ENCODE results near the gene PALM.
A peak's percentile ranks its signal among the peaks of the same experiment; 100 is the strongest.

The PALM gene

GRCh38 chr19:782878-783668 is 74.3 kb downstream of the PALM start:
- no peak for DNase-seq (ENCODE audit: low read depth in 2 of 2)

GRCh38 chr19:784541-784940 is 75.8 kb downstream of the PALM start:
- DNase-seq (ENCODE audit: low read depth in 2 of 2): no peak

GRCh38 chr19:787536-787935 is 78.8 kb downstream of the PALM start:
- DNase-seq (ENCODE audit: low read depth in 2 of 2): no peak

GRCh38 chr19:788686-788982 is 79.9 kb downstream of the PALM start:
- DNase-seq (ENCODE audit: low read depth in 2 of 2): no peak

- DNase-seq (ENCODE audit: low read depth in 2 of 2): no peak
Measured at GRCh38 chr19:788983-789700, 80.4 kb downstream of the PALM start.

- no peak for DNase-seq (ENCODE audit: low read depth in 2 of 2)
Measured at GRCh38 chr19:789701-790060, 80.9 kb downstream of the PALM start.

- DNase-seq (ENCODE audit: low read depth in 2 of 2): no peak
Measured at GRCh38 chr19:791007-791566, 82.4 kb downstream of the PALM start.

- no peak for DNase-seq (ENCODE audit: low read depth in 2 of 2)
Measured at GRCh38 chr19:791567-792305, 83.0 kb downstream of the PALM start.

- no peak for DNase-seq (ENCODE audit: low read depth in 2 of 2)
Measured at GRCh38 chr19:792306-792885, 83.7 kb downstream of the PALM start.

- DNase-seq (ENCODE audit: low read depth in 2 of 2): no peak
Measured at GRCh38 chr19:793806-794205, 85.1 kb downstream of the PALM start.

GRCh38 chr19:795073-795611 is 86.4 kb downstream of the PALM start:
- DNase-seq (ENCODE audit: low read depth in 2 of 2): no peak

- no peak for DNase-seq (ENCODE audit: low read depth in 2 of 2)
Measured at GRCh38 chr19:795691-796581, 87.2 kb downstream of the PALM start.

- peak; percentile 99 to 100 for DNase-seq (ENCODE audit: low read depth in 2 of 2)
Measured at GRCh38 chr19:796692-797527, 88.2 kb downstream of the PALM start, which contains the start of gene PTBP1. Gene PTBP1 (plus strand): TSS chr19:797452. CDS start chr19:797498, 46 bp downstream.
